Heart right ventricle (tissue), 16 donors: Measurements from ENCODE around the gene S100A9. TPM values are rescaled to one million over a fixed set of nuclear protein-coding genes. Genes with fewer than 3 reads are reported as not detected.
A peak's percentile ranks its signal among the peaks of the same experiment; 100 is the strongest.

ENCODE experiments used
- ATAC-seq, 8 donors: fragments of 200-7000 bp; cut with Tn5 transposase; one replicate each; pipeline ENCODE4 v1.9.1; 2020; ENCODE audit warnings: mild to moderate bottlenecking in 8 of 8, moderate library complexity in 8 of 8, moderate number of reproducible peaks in 1 of 8
- DNase-seq, 2 donors: peaks; one replicate each; pipeline ENCODE4 v3.0.0-alpha.2; 2020
- H3K27ac ChIP-seq, 10 donors: fragments of 200-600 bp; sonication (generic) in 2 of 10; one replicate each; pipeline versions ENCODE4 v1.5.0 to v1.8.0; 2020 to 2022; ENCODE audit warnings: mild to moderate bottlenecking in 3 of 10
- H3K27me3 ChIP-seq, 7 donors: fragments of 200-600 bp; one replicate each; pipeline ENCODE4 v1.8.0; 2021 to 2022; ENCODE audit warnings: mild to moderate bottlenecking in 2 of 7
- H3K36me3 ChIP-seq, 9 donors: fragments of 200-600 bp; sonication (generic) in 1 of 9; one replicate each; pipeline versions ENCODE4 v1.5.0 to v1.8.0; 2020 to 2022; ENCODE audit warnings: mild to moderate bottlenecking in 2 of 9
- H3K4me1 ChIP-seq, 9 donors: fragments of 200-600 bp; sonication (generic) in 1 of 9; one replicate each; pipeline versions ENCODE4 v1.5.0 to v1.8.0; 2020 to 2022; ENCODE audit warnings: mild to moderate bottlenecking in 4 of 9
- H3K4me3 ChIP-seq, 10 donors: fragments of 200-600 bp; sonication (generic) in 2 of 10; one replicate each; pipeline versions ENCODE4 v1.5.0 to v1.8.0; 2020 to 2022; ENCODE audit warnings: mild to moderate bottlenecking in 7 of 10, moderate library complexity in 2 of 10
- H3K9me3 ChIP-seq, 11 donors: fragments of 200-600 bp in 10 of 11; sonication (generic) in 2 of 11; one replicate each; pipeline versions ENCODE4 v1.5.0 to v1.8.0; 2013 to 2022; ENCODE audit warnings: mild to moderate bottlenecking in 2 of 11, control low read depth in 1 of 11, moderate library complexity in 1 of 11
- WGBS, 2 donors: extraction: QIAGEN DNeasy Blood & Tissue Kit; methylation state at CpG; one replicate each; pipeline ENCODE4 v1.1.7; 2013; ENCODE audit warnings: inconsistent platforms in 1 of 2; 5-methylcytosine and 5-hydroxymethylcytosine counted together
- intact Hi-C, 10 donors: fragments of 100-400 bp; cut with DNase I; formaldehyde crosslinking; loops; one replicate each; pipeline versions ENCODE4 v1.11.1 to v1.14.2; 2022
- polyA plus RNA-seq, 2 donors: library from polyadenylated mRNA; stranded (reverse); fragments of 200-250 nt; gene quantifications; one replicate each; pipeline ENCODE4 v1.2.3, GENCODE V29; 2013
- total RNA-seq, 10 donors: library from RNA; stranded (reverse); fragmentation: NEBNext Ultra II Directional in 3 of 10; extraction: Animal tissue kit (Norgen Biotek cat#: 25700) in 3 of 10; gene quantifications; one replicate each; pipeline versions ENCODE4 v1.2.1 to v1.2.4, GENCODE V29; 2021 to 2023
- TF ChIP-seq, protein P1 (sequence below), 9 donors: fragments of 200-600 bp; sonication (generic) in 2 of 9; IDR thresholded peaks; one replicate each; pipeline versions ENCODE4 v1.5.0 to v1.8.0; 2021 to 2022; ENCODE audit warnings: antibody characterized with exemption in 9 of 9, mild to moderate bottlenecking in 5 of 9, moderate library complexity in 1 of 9
- donor health status: Arrhythmogenic right ventricular cardiomyopathy.
- donor health status: ischemic (EF 13 %, LVEDD 7.1; RV severe dilation, severe dysfunction).
- donor health status: healthy with polysubstance abuse.
- donor health status: DM: no; HTN: yes; CAD: no.
- donor health status: DM: no; HTN: no; CAD: no.
- donor health status: ischemic (EF 25% LVEDD 6.9; RV normal size, moderate dysfunction).
- donor health status: ischemic (EF 25% LVEDD 5.7; RV mildly dilated, moderate dysfunction).
- donor health status: healthy.
- donor health status: DM: yes; HTN: yes; CAD: no.
- donor health status: Ischemic cardiomyopathy.
- donor health status: ischemic (EF 35%, LVEDD 5.7; RV mildly dilated, moderate dysfunction).
- donor health status: nonischemic (EF 11% LVEDD 7.7; RV severe dilation, severe dysfunction).
- donor health status: DM: yes; HTN: yes; CAD: no.
- donor health status: PGD.
- donor health status: ischemic (EF 29% LVEDD 5.4; RV normal size, mild dysfunction).
- donor health status: nonischemic (EF 23%, LVEDD 6.1; RV moderate dilation, normal function).

Gene S100A9
- total and polyA plus RNA-seq, 12 donors = 9.9 to 182 (median 71.5) TPM

DNA sequence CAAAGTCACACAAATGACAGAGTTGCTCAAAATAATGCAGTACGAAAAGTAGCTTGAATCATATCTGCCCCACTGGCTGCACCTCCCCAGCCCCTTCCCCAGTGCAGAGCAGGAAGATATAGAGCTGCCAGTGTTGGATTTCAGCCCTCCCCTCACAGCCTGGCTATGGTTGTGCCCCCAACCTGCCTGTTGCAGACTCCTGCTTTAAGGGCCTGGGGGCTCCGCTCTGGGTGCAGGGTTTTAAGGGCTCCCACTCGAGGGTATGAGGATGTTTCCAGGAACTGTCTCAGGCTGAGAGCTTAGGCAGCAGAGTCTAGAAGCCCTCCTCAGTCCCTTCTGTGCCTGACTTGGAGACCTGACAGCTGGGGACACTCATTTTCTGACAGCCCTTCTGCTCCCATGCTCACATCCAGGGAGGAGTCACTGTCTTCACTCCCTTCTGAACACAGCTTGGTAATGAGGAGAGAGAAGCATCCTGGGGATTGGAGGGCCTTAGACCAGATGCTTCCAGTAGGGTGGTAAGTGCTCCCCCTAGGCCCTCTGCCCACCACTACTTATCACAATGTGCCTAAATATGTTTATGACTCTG, 4.6 kb downstream of the S100A9 start:
- ATAC-seq (no peak), DNase-seq (no peak)
- intact Hi-C loops = loop anchor here in 1 of 10 donors (5.0 kb wide), 1 partner anchor 120 kb away; no protein-coding TSS in a partner anchor
- 68 to 70% methylated on average over 3 of the region's 3 CpGs for WGBS, 2 donors
- H3K4me3 ChIP-seq = no peak overlapping the region
- peaks cover 0 to 5% (median 0%) of the 10 kb centered on the region in 9 donors for H3K36me3 ChIP-seq
- peak overlapping the region in 1 of 10 donors; percentile 86 for H3K27ac ChIP-seq
- H3K4me1 ChIP-seq = peaks cover 0 to 63% (median 6%) of the 10 kb centered on the region in 9 donors
- no peaks in the 10 kb centered on the region for H3K9me3 ChIP-seq
- peaks cover 0 to 3% (median 0%) of the 10 kb centered on the region in 7 donors for H3K27me3 ChIP-seq
- TF ChIP-seq, protein P1, sequence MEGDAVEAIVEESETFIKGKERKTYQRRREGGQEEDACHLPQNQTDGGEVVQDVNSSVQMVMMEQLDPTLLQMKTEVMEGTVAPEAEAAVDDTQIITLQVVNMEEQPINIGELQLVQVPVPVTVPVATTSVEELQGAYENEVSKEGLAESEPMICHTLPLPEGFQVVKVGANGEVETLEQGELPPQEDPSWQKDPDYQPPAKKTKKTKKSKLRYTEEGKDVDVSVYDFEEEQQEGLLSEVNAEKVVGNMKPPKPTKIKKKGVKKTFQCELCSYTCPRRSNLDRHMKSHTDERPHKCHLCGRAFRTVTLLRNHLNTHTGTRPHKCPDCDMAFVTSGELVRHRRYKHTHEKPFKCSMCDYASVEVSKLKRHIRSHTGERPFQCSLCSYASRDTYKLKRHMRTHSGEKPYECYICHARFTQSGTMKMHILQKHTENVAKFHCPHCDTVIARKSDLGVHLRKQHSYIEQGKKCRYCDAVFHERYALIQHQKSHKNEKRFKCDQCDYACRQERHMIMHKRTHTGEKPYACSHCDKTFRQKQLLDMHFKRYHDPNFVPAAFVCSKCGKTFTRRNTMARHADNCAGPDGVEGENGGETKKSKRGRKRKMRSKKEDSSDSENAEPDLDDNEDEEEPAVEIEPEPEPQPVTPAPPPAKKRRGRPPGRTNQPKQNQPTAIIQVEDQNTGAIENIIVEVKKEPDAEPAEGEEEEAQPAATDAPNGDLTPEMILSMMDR (IDR thresholded peaks at IDR 0.05) = no peak

DNA sequence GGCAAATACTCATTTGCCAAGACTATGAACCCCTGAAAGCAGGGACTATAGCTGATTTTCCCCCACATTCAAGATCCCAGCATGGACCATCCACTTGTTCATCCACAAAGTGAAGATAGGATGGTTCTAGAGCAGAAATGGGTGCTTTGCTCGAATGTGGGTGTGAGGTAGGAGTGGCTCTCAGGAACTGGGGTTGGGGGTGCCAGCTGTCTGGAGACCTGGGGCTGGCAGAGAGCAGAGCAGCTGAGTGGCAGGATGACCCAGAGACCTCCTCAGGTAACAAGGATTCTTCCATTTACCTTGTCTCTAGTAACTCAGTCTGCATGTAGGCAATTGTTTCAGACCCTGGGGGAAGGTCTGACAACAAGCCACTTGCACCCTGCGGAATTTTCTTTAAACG, 6.0 kb downstream of the S100A9 start:
- 74 to 81% methylated on average over 3 of the region's 3 CpGs for WGBS, 2 donors
- TF ChIP-seq, protein P1 (IDR thresholded peaks at IDR 0.05) = no peak
- Histone ChIP-seq H3K9me3 (no peaks in the 10 kb centered on the region), H3K36me3 (peaks cover 0 to 5% (median 0%) of the 10 kb centered on the region in 9 donors), H3K27ac (no peak overlapping the region), H3K4me3 (no peak overlapping the region), H3K4me1 (peaks cover 0 to 73% (median 6%) of the 10 kb centered on the region in 9 donors), H3K27me3 (peaks cover 0 to 3% (median 0%) of the 10 kb centered on the region in 7 donors)
- DNase-seq (no peak), ATAC-seq (no peak)
- intact Hi-C loops = loop anchor here in 1 of 10 donors (5.0 kb wide), 1 partner anchor 119 kb away; no protein-coding TSS in a partner anchor

DNA sequence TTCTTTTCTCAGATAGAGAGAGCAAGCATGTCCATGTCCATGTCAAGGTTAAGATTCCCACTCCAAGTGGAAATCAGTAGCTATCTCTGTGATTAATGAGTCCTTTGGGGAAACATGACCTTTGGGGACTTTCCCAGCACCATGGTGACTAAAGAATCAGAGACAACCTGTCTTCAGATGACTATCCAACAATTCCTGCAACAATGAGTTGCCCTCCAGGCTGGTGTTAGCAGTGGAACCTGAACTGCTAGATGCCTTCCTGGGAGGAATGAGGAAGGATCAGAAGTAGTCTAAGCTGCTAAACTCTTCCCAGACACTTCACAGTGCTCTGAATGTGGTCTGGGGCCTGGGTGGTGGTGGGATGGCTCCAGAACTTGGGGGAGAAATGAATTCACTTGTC, 6.5 kb downstream of the S100A9 start:
- Histone ChIP-seq H3K9me3 (no peaks in the 10 kb centered on the region), H3K27ac (peak overlapping the region in 1 of 10 donors; percentile 68), H3K4me3 (no peak overlapping the region), H3K4me1 (peaks cover 0 to 78% (median 6%) of the 10 kb centered on the region in 9 donors), H3K36me3 (peaks cover 0 to 5% (median 0%) of the 10 kb centered on the region in 9 donors), H3K27me3 (peaks cover 0 to 3% (median 0%) of the 10 kb centered on the region in 7 donors)
- intact Hi-C loops = loop anchor here in 1 of 10 donors (5.0 kb wide), 1 partner anchor 118 kb away; no protein-coding TSS in a partner anchor
- ATAC-seq = no peak
- no peak for DNase-seq
- TF ChIP-seq, protein P1 (IDR thresholded peaks at IDR 0.05) = no peak

DNA sequence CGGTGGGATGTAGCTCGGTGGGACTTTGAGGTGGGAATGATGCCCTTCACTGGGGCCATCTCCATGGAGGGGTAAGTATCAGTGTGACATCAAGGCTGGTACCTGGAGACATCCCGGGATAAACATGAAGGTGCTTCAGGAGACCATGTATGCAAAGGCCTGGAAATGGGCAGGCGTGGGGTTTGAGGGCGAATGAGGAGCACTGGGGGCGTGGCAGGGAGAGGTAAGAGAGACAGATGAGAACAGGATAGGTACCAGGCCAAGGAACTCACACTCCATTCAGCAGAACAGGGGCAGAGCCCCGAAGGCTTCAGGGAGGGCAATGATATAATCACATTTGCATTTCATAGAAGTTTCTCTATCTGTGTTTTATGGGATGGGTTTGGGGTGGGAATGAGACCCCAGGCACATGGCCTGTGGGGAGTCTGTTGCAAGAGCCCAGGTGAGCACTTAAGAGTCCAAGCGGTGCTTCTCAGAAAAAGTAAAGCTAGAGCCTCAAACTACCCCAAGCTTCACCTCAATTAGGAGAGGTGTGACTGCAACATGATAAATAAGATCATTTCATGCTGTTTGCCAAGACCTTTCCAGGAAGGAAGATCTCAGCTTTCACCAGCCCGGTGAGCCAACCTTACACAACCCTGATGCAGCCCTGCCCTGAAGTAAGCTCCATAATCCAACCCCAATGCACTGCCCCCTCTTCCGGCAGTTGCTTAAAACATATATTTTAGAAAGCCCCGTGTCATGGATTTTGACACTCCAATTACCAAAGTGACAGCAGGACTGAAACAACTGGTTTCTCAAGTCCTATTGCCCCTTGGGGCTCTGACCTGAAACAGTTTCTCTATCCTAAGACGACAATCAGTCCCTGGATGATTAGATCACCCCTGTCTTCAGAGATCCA, 7.4 kb downstream of the S100A9 start:
- intact Hi-C loops = loop anchor here in 2 of 10 donors (5.0 kb wide), 2 partner anchors 117 to 222 kb away; no protein-coding TSS in a partner anchor
- H3K36me3 ChIP-seq = peaks cover 0 to 5% (median 0%) of the 10 kb centered on the region in 9 donors
- H3K4me1 ChIP-seq = peaks cover 0 to 78% (median 4%) of the 10 kb centered on the region in 9 donors
- no peaks in the 10 kb centered on the region for H3K9me3 ChIP-seq
- ATAC-seq (no peak), DNase-seq (no peak)
- TF ChIP-seq, protein P1 (IDR thresholded peaks at IDR 0.05) = no peak
- no peak overlapping the region for H3K4me3 ChIP-seq
- peaks cover 0 to 3% (median 0%) of the 10 kb centered on the region in 7 donors for H3K27me3 ChIP-seq
- H3K27ac ChIP-seq = peak overlapping the region in 1 of 10 donors; percentile 68
- WGBS, 2 donors = 81 to 82% methylated on average over 12 of the region's 12 CpGs
